Superior temporal gyrus (tissue), 1 donor: Measurements from ENCODE around the gene CMSS1.
"Not testable (repeated sequence)": the region's sequence is repeated elsewhere in the genome, so short reads cannot be mapped to it uniquely, and the experiment has no call there.

Experiments used
- DNase-seq: peaks from one replicate; pipeline ENCODE4 v3.0.0-alpha.2; 2016; ENCODE audit errors: extremely low spot score

The CMSS1 gene

GRCh38 chr3:100225883-100226282 is 408.2 kb downstream of the CMSS1 start:
- DNase-seq, result no peak

GRCh38 chr3:100226712-100227429 is 409.2 kb downstream of the CMSS1 start:
- DNase-seq, result no peak

- DNase-seq, result no peak
These were observed 409.9 kb downstream of the CMSS1 start for GRCh38 chr3:100227511-100227921.

- DNase-seq, result no peak
These were observed 410.6 kb downstream of the CMSS1 start for GRCh38 chr3:100228247-100228646.

- DNase-seq, result not testable (repeated sequence)
These were observed 411.5 kb downstream of the CMSS1 start for GRCh38 chr3:100229188-100229587.

GRCh38 chr3:100230710-100231109 is 413.0 kb downstream of the CMSS1 start:
- DNase-seq, result no peak
